Left forelimb (tissue), 1 donor: ENCODE data around the gene PCDH15.

Source experiments
- DNase-seq: peaks from one replicate; pipeline ENCODE4 v3.0.0-alpha.2; 2018; ENCODE audit warnings: low spot score

Gene PCDH15

DNA sequence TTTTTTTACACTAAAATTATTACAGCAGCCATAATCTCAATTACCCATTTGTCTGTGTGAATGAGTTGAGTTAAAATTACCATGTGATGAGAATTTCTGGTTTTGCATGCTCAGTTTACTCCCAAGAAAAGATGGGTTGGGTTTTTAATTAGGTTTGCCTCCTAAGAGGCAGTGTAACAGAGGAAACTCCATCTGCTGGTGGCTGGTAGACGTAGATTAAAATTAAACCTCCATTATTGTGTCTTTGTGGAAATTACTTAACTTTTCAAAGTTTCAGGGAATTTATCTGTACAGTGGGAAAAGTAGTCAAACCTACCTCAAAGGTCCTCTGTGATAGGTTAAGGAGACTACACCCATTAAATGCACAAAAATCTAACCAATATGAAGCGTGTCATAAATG, 954.2 kb downstream of the PCDH15 start:
- no peak for DNase-seq

- DNase-seq: no peak
Observed at GRCh38 chr10:53843736-53844362, 957.2 kb downstream of the PCDH15 start.

DNA sequence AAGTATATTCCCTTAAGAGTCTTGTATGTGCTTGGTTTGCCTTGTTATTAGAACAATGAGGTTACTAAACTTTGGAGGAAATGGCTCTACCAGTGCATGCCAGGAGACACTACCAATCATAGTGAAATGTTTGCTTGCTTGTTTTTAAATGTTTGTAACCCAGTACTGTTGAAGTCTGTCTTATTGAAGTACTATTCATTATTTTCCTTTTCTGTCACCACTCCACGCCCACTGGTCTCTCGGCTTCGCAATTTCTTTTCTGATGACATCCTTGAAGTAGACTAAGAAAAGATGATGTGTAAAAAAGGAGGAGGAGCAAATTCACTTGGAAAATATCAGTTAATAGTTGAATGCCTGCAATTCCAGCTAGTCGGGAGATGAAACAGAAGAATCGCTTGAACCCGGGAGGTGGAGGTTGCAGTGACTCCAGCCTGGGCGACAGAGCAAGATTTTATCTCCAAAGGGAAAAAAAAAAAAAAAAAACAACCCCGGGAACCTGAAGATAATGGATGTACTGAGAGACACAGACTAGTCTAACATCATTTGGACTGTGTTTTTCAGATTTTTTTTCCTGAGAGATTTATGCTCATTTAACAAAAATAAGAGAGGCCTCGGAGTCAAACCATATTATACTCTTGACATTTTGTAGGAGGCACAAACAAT, 959.4 kb downstream of the PCDH15 start:
- DNase-seq: no peak

GRCh38 chr10:53840653-53841052, 960.4 kb downstream of the PCDH15 start:
- no peak for DNase-seq

GRCh38 chr10:53839440-53840039, 961.5 kb downstream of the PCDH15 start:
- no peak for DNase-seq

- DNase-seq: no peak
Observed at GRCh38 chr10:53836638-53837037, 964.4 kb downstream of the PCDH15 start.

GRCh38 chr10:53833908-53834307, 967.1 kb downstream of the PCDH15 start:
- DNase-seq: no peak

DNA sequence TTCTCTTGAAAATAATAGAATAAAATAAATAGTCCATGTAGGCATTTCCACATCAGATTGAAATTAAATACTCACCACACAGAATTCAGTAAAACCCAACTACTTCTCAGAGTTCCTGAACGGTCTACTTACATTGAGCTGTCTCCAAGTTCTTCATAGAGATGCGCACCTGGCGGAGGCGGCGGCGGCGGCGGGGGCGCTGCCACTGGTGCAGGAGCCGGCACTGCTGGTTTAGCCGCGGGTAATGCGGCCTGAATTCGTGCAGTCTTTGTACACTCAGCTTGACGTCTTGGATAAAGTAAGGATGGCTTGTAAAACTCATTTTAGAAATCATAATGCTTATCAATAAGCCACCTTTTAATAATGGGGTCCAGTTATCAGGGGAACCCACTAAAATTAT, 973.8 kb downstream of the PCDH15 start:
- no peak for DNase-seq

DNA sequence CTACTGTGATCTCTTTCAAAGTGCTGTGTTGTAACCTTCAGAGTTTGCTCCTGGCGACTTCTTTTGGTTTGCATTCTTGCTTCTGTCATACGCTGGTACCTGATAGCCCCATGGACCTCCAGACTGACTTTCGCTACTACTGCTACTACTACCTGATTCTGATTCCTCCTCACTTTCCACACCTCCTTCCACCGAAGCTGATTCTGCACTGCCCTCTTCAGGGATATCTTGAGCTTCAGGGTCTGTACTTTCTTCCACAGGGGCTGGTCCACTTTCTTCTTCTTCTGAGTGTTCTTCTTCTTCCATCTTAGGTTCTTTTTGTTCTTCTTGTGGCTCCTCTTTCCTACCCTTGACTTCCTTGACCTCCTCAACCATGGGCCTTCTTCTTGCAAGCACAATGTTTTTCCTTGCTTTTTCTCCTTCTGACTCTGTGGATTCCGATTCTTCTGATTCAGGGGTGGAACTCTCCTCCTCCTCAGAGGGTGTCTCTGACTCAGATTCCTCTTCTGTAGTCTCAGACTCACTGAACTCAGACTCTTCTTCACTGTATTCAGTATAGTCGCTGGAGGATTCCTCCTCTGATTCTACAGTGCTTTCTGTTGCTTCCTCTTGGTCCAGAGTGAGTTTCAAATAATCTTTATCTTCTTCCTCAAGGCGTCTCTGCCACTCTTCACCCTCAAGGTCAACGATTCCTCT, 992.2 kb downstream of the PCDH15 start:
- DNase-seq: no peak

- DNase-seq: no peak
Observed at GRCh38 chr10:53786236-53786900, 1014.7 kb downstream of the PCDH15 start.

DNA sequence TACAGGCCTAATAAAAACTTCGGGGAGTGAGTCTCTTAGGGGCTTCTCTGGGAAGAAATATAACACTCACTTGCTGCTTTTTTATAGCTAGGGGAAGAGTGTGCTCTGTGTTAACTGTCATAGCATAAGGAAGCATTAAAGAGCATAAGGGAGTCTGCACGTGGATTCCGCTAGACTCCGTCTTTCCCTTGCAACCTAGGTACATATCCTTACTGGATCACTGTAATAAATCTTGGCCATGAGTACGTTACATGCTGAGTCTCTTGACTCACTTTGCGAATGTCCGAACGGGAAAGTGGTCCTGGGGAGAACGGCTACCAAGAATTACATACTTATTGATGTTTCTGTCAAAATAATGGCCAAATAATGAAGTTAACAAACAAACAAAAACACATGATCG, 1029.3 kb downstream of the PCDH15 start:
- no peak for DNase-seq

GRCh38 chr10:53770903-53771302, 1030.1 kb downstream of the PCDH15 start:
- DNase-seq: no peak

DNA sequence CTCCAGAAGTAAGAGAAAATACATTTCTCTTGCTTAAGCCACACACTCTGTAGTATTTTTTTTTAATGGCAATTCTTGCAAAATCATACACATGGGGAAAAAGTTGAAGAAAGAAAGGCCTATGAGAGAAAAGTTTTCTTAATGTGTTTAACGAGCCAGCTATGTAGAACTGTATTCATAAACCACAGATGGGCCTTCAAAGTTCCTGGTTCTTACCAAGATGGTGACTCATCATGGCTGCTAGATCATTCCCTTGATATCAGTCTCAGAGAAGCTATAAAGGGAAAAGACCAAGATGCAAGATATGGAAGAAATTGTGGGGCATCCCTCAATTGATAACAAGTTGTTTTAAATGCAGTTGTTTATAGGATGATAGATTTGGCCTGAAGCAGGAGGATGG, 1035.7 kb downstream of the PCDH15 start:
- DNase-seq: no peak

DNA sequence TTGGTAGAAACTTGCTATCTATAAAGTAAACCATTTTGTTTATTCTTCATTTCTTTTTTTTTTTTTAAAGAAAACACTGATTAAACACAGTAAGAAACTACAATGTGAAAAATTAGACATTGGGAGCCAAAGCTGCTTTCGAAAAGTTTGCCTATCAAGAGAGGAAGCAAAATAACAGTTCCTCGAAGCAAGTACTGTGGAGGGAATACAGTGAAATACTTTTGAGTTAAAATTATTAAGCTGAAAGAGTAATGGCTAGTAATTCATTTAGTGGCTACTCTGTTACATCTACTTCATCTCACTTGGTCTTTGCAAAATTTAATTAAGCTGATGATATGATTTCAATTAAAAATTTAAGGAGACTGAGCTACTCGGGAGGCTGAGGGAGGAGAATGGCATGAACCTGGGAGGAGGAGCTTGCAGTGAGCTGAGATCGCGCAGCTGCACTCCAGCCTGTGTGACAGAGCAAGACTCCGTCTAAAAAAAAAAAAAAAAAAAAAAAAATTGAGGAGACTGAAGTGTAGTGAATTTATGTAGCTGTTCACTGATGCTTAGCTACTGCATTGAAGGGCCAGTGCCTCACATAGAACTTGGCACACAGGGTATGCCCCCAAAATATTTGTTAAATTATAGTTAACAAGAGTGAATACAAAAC, 1046.3 kb downstream of the PCDH15 start:
- no peak for DNase-seq
